Renal cortex interstitium (tissue), 11 donors: ENCODE measurements around the gene LATS2. TPM values are rescaled to one million over a fixed set of nuclear protein-coding genes. Genes with fewer than 3 reads are reported as not detected.

Experiments
- DNase-seq, 11 donors: peaks; one replicate each; pipeline ENCODE4 v3.0.0-alpha.2; 2013; ENCODE audit warnings: low read depth in 9 of 11, low spot score in 4 of 11; ENCODE audit errors: extremely low read depth in 1 of 11
- polyA plus RNA-seq, 3 donors: library from polyadenylated mRNA; unstranded; fragments of 120-200 nt; gene quantifications; one replicate each; pipeline ENCODE4 v1.2.1, GENCODE V29; 2013; ENCODE audit not compliant: insufficient read length in 3 of 3

LATS2 gene
- polyA plus RNA-seq, 3 donors, result 23.2 to 27.3 (median 25.3) TPM

DNA sequence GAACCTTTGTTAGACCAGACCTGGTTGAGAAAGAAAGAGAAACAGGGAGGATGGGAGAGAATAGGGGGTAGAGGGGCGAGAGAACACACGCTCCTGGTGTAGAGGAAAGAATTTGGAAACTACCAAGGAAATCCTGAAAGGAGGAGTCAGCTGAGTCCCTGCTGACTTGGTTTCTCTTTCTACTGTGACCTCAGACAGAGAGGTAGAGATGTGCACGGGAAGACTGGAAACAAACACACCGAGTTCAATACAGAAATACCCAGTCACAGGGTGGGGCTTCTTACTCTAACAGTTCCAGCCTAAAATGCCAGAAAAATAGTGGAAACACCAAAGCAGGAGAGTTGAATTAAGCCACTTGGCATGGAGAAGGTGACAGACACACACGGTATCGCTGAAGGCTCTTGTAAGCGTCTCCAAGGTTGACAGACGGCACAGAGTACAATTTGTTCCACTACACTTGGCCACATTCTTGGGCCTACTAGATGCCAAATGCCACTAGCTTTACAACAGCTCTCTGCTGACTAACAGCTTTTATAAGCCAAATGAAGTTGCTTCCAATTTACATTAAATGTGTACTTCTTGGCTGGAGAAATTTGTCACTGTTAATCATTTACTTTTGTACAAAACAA lies 28.1 kb downstream of the LATS2 start:
- DNase-seq, result no peak

DNA sequence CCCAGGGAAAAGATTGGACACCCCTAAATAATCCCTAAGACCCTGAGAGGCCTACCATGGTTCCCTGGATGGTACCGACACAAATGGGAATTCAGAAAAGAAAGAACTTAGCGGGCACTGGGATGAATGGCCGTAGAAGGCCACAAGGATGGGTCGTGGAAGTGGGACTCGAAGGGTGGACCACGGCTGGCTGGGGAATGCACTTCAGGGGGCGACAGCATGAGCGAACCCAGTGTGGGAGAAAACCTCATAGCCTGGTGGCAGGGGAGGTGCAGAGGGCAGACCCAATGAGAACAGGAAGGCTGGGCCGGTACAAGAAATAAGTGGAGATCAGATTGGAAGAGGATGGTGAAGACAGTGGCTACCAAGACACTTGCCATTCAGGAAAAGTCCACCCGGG lies 28.7 kb downstream of the LATS2 start:
- no peak for DNase-seq

DNA sequence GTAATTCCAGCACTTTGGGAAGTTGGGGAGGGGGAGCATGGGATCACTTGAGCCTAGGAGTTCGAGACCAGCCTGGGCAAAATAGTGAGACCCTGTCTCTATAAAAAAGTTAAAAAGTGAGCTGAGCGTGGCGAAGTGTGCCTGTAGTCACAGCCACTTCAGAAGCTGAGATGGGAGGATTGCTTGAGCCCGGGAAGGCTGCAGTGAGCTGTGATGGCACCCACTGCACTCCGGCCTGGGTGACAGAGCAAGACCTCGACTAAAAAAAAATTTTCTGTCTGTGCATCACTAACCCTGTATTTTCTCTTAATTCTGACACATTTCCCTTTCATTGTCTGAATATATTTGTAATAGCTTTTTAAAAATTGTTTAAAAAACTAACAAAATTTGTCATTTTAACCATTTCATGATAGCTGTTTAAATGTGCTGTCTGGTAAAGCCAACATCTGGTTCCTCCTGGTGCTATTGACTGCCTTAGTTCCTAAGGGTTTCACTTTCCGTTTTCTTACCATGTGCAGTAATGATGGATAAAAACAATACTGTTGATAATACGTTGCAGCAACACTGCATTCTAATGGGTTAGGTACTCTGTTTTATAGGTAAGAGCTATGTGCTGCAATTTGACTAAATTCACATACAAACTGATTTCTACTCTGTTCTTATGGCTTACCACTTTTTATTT lies 29.7 kb downstream of the LATS2 start:
- no peak for DNase-seq

DNA sequence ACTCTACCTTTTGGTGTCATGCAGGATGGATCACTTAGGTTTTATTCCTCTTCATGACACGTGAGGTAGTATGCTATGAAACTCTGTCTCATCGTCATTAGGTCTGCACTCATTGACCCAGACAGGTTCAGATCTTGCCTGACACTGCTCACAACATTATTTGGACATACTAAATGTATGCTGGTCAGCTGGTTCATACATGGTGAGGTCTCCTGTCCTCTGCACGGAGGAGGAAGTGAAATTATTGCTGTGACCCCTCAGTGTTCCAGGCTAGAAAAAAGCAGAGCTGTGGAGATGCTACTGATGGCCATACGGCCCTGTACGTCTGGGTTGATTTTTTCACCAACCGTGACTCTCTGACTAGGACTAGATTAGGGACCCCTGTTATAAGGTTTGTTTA lies 35.8 kb downstream of the LATS2 start:
- no peak for DNase-seq

- DNase-seq, result no peak
These were observed 39.1 kb downstream of the LATS2 start for GRCh38 chr13:21022056-21022979.

DNA sequence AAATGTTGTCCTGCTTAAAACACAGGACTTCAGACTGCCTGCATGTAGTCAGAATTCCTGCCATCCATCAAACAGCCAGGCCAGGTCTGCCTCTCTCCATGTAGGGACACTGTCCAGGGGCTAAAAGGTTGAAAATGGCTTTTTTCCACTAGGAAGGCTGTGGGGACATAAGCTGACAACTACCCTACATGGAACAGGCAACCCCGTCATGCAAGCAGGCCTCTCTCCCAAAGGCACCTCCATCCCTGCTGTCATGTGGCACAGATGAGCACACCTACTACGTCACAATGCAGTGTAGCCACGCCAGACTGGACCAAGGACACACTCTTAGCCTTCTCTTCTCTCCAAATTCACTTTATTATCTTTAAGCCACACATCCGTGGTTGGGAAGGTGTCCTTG lies 40.8 kb downstream of the LATS2 start:
- DNase-seq, result no peak

DNA sequence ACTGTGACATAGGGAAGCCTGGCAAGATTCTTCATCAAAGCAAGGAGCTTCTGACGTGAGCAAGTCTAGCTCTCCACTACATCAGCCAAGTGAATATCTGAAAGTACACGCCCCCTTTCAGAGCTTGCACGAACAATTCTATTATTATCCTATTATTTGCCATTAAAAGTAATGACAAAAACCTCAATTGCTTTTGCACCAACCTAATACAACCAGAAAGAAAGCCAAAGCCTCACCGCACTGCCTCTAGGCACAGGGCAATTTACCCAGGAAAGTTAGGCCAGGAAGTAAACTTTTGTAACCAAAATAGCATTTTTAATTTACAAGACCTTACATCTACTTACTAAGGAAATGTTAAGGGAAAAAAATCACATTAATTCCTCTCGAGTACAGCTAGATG lies 41.2 kb downstream of the LATS2 start:
- no peak for DNase-seq

GRCh38 chr13:21018220-21018619 lies 43.2 kb downstream of the LATS2 start:
- DNase-seq, result no peak

- DNase-seq, result no peak
These were observed 44.9 kb downstream of the LATS2 start for GRCh38 chr13:21016487-21016886.

- no peak for DNase-seq
These were observed 46.1 kb downstream of the LATS2 start for GRCh38 chr13:21015284-21015683.

- peak in 2 of 11 donors; percentile 46 to 57 for DNase-seq
These were observed 46.8 kb downstream of the LATS2 start for GRCh38 chr13:21014502-21015170.

- DNase-seq, result no peak
These were observed 47.3 kb downstream of the LATS2 start for GRCh38 chr13:21014139-21014501.

GRCh38 chr13:21013682-21014038 lies 47.7 kb downstream of the LATS2 start:
- DNase-seq, result no peak

GRCh38 chr13:21012841-21013681 lies 48.3 kb downstream of the LATS2 start:
- DNase-seq, result no peak

GRCh38 chr13:21012211-21012610 lies 49.2 kb downstream of the LATS2 start:
- DNase-seq, result no peak

- no peak for DNase-seq
These were observed 50.0 kb downstream of the LATS2 start for GRCh38 chr13:21011378-21011777.

DNA sequence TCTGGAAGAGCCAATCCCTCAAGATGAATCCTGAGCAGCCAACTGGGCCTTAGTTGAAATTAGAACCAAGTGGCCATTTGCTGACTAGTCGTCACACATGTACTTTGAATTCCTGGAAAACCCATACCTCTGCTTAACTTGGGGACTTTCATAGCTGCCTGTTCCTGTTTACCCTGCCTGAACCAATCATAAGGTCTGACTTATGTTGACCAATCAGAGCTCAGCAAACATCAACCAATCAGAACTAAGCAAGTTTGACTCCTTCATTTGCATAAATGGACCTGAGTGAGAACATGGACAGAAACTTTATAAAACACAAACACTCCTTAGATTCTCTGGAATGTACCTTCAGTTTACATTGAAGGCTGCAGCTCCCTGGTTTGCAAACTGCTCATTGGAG lies 50.8 kb downstream of the LATS2 start:
- no peak for DNase-seq

DNA sequence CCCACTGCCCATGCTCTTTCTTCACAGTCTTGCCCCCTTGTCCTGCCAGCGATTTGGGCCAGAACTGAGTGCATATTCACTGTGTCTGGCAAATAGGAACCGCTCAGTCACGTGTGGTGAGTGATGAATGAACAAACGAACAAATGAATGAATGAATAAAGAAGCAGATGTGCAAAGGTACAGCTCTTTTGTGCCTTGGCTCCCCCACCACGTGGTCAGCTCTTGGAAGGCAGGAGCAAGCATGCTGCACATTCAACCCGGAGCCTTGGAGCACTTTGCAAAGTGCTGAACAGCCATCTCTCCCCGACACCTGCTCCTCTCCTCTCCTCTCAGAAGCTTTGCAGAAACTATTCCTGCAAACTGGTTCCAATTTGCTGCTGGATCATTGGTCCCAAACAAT lies 52.4 kb downstream of the LATS2 start:
- no peak for DNase-seq

- no peak for DNase-seq
These were observed 53.4 kb downstream of the LATS2 start for GRCh38 chr13:21008026-21008425.
